IMR-90 (cell line): ENCODE measurements around the gene SDC3. TPM values are rescaled to one million over a fixed set of nuclear protein-coding genes. Genes with fewer than 3 reads are reported as not detected.
A peak's percentile ranks its signal among the peaks of the same experiment; 100 is the strongest.

Experiments used
- ATAC-seq: fragments of 200-7000 bp; cut with Tn5 transposase; 2 replicates; pipeline ENCODE4 v1.9.1; 2020; ENCODE audit warnings: low read depth, mild to moderate bottlenecking, moderate library complexity
- BruUV-seq: library from RNA; stranded (reverse); fragments of 400-500 nt; replicated peaks from 2 replicates; lab custom pipeline; 2021; lab: Mats Ljungman, UMichigan
- CTCF ChIA-PET: fragments of 300-600 bp; formaldehyde crosslinking; extraction: SDS; loops from one replicate; lab custom pipeline; 2021; ENCODE audit warnings: antibody characterized with exemption; lab: Yijun Ruan, JAX
- POLR2A ChIA-PET: fragments of 300-600 bp; sonication (Branson Sonifier 250); formaldehyde crosslinking; loops from one replicate; lab custom pipeline; 2022; ENCODE audit warnings: antibody characterized with exemption; ENCODE audit not compliant: unreplicated experiment; lab: Charles Lee
- DNase-seq: peaks from one replicate; pipeline ENCODE4 v3.0.0; 2013
- H2AFZ ChIP-seq: replicated peaks from 2 replicates; pipeline ENCODE3; 2013; ENCODE audit warnings: low read length, mild to moderate bottlenecking; ENCODE audit not compliant: poor library complexity
- H2AK5ac ChIP-seq: 2 replicates; pipeline ENCODE4 v1.6.1; 2013; ENCODE audit warnings: low read depth, low read length, inconsistent platforms
- H2AK9ac ChIP-seq: replicated peaks from 2 replicates; pipeline ENCODE3; 2013; ENCODE audit warnings: mild to moderate bottlenecking, low read depth, low read length, moderate library complexity; ENCODE audit not compliant: poor library complexity
- H2BK120ac ChIP-seq: 2 replicates; pipeline ENCODE4 v1.6.1; 2013; ENCODE audit warnings: low read depth, low read length, inconsistent platforms
- H2BK15ac ChIP-seq: 3 replicates; pipeline ENCODE4 v1.6.1; 2013; ENCODE audit warnings: low read depth, low read length, inconsistent platforms
- H2BK20ac ChIP-seq: 2 replicates; pipeline ENCODE4 v1.6.1; 2013; ENCODE audit warnings: low read depth, mild to moderate bottlenecking, inconsistent platforms, low read length, moderate library complexity
- H2BK5ac ChIP-seq: 2 replicates; pipeline ENCODE4 v1.6.1; 2013; ENCODE audit warnings: mild to moderate bottlenecking, low read depth, low read length, inconsistent platforms; ENCODE audit not compliant: poor library complexity, severe bottlenecking
- H3K14ac ChIP-seq: replicated peaks from 2 replicates; pipeline ENCODE4 v1.6.1; 2013; ENCODE audit warnings: low read depth, low read length, inconsistent platforms
- H3K18ac ChIP-seq: 2 replicates; pipeline ENCODE4 v1.6.1; 2013; ENCODE audit warnings: low read depth, low read length, control low read depth
- H3K23ac ChIP-seq: 2 replicates; pipeline ENCODE4 v1.6.1; 2013; ENCODE audit warnings: low read depth, low read length, inconsistent platforms
- H3K27ac ChIP-seq: 2 replicates; pipeline ENCODE4 v1.5.1; 2013; ENCODE audit warnings: mild to moderate bottlenecking, control low read depth, low read length; ENCODE audit not compliant: insufficient read depth
- H3K27me3 ChIP-seq: 2 replicates; pipeline ENCODE4 v1.6.1; 2013; ENCODE audit warnings: low read length; ENCODE audit not compliant: control insufficient read depth, insufficient read depth
- H3K36me3 ChIP-seq: 2 replicates; pipeline ENCODE4 v1.6.1; 2013; ENCODE audit warnings: low read length, mixed read lengths; ENCODE audit not compliant: control insufficient read depth, insufficient read depth
- H3K4ac ChIP-seq: 2 replicates; pipeline ENCODE4 v1.6.1; 2013; ENCODE audit warnings: low read depth, low read length, inconsistent platforms
- H3K4me1 ChIP-seq: 2 replicates; pipeline ENCODE4 v1.6.1; 2013; ENCODE audit warnings: low read length, mixed read lengths; ENCODE audit not compliant: control insufficient read depth, insufficient read depth
- H3K4me2 ChIP-seq: 2 replicates; pipeline ENCODE4 v1.6.1; 2013; ENCODE audit warnings: low read depth, mild to moderate bottlenecking, control low read depth, low read length, moderate library complexity
- H3K4me3 ChIP-seq: 2 replicates; pipeline ENCODE4 v1.5.1; 2013; ENCODE audit warnings: low read depth, mild to moderate bottlenecking, control low read depth, low read length, moderate library complexity; ENCODE audit not compliant: insufficient read depth
- H3K56ac ChIP-seq: 2 replicates; pipeline ENCODE4 v1.6.1; 2013; ENCODE audit warnings: low read length, inconsistent platforms; ENCODE audit not compliant: insufficient read depth; ENCODE audit errors: extremely low read depth
- H3K79me1 ChIP-seq, 2 experiments: 2 replicates each; pipeline ENCODE4 v1.6.1; 2013; ENCODE audit warnings: low read length in 2 of 2, inconsistent platforms in 1 of 2, low read depth in 1 of 2
- H3K9ac ChIP-seq: 2 replicates; pipeline ENCODE4 v1.6.1; 2013; ENCODE audit warnings: low read depth, low read length, control low read depth
- H3K9me1 ChIP-seq: 2 replicates; pipeline ENCODE4 v1.6.1; 2013; ENCODE audit warnings: low read length, inconsistent platforms; ENCODE audit not compliant: insufficient read depth
- H3K9me3 ChIP-seq: 2 replicates; pipeline ENCODE4 v1.6.1; 2013; ENCODE audit warnings: low read length; ENCODE audit not compliant: control insufficient read depth, insufficient read depth
- H4K20me1 ChIP-seq: 2 replicates; pipeline ENCODE4 v1.6.1; 2013; ENCODE audit warnings: low read length, inconsistent platforms; ENCODE audit not compliant: insufficient read depth
- H4K5ac ChIP-seq: 2 replicates; pipeline ENCODE4 v1.6.1; 2013; ENCODE audit warnings: mild to moderate bottlenecking, low read depth, low read length, control low read depth
- H4K8ac ChIP-seq, 2 experiments: 2 replicates each; pipeline ENCODE4 v1.6.1; 2013; ENCODE audit warnings: low read depth in 2 of 2, low read length in 2 of 2, control low read depth in 1 of 2, inconsistent platforms in 1 of 2
- H4K91ac ChIP-seq: 2 replicates; pipeline ENCODE4 v1.6.1; 2013; ENCODE audit warnings: low read depth, low read length, inconsistent platforms; ENCODE audit not compliant: insufficient read depth
- BHLHE40 ChIP-seq: fragments of 150-350 bp; IDR thresholded peaks from 2 replicates; pipeline ENCODE4 v1.6.1; 2016; ENCODE audit warnings: mild to moderate bottlenecking, low read depth, low read length
- NFE2L2 ChIP-seq: fragments of 150-350 bp; IDR thresholded peaks from 2 replicates; pipeline ENCODE4 v1.6.1; 2016; ENCODE audit warnings: low read depth, mild to moderate bottlenecking, low read length
- WGBS, 2 experiments: methylation state at CpG; one replicate each; pipeline versions ENCODE4 v1.1.5 to v1.1.7; 2013; ENCODE audit warnings: missing lambda C conversion rate in 2 of 2; ENCODE audit not compliant: insufficient read length in 1 of 2; ENCODE audit errors: extremely low coverage in 2 of 2; 5-methylcytosine and 5-hydroxymethylcytosine counted together
- dilution Hi-C: fragments of 300-500 bp; cut with HindIII; formaldehyde crosslinking; loops from one replicate; pipeline ENCODE4 v1.14.3; 2018; ENCODE audit warnings: low sequenced_read_pairs; ENCODE audit not compliant: unreplicated experiment
- in situ Hi-C: fragments of 300-500 bp; cut with MboI; formaldehyde crosslinking; loops from 3 replicates; pipeline ENCODE4 v1.14.3; 2019; ENCODE audit warnings: low sequenced_read_pairs, inconsistent platforms, mixed read lengths
- intact Hi-C: fragments of 100-400 bp; cut with micrococcal nuclease; formaldehyde crosslinking; loops from 2 replicates; pipeline ENCODE4 v1.10.0; 2022
- polyA plus RNA-seq, 3 experiments: library from polyadenylated mRNA; depleted of rRNA; stranded (reverse); fragments of >200 nt; gene quantifications; 2 replicates each; pipeline ENCODE4 v1.2.3, GENCODE V29; 2012; ENCODE audit warnings: low replicate concordance in 1 of 3
- total RNA-seq: library from RNA; depleted of rRNA; stranded (reverse); fragments of >200 nt; gene quantifications from 2 replicates; pipeline ENCODE4 v1.2.3, GENCODE V29; 2012

The SDC3 gene
- total and polyA plus RNA-seq, 2 of the 4 experiments (the other 2 are of a cell fraction): 13.1 to 71.5 TPM

- no peak overlapping the region for H3K9ac ChIP-seq
- H3K4me1 ChIP-seq: no peaks in the 10 kb centered on the region; the same call in 1 of the 2 replicates
- H4K5ac ChIP-seq: no peak overlapping the region
- no peaks in the 10 kb centered on the region for H3K27me3 ChIP-seq
- WGBS, 2 experiments: no CpG with 5 or more reads among the region's 3 CpGs
- H3K4ac ChIP-seq: no peak overlapping the region
- H2BK20ac ChIP-seq: no peak overlapping the region
- no peaks in the 10 kb centered on the region for H3K9me3 ChIP-seq
- H3K4me2 ChIP-seq: no peak overlapping the region
- in situ Hi-C loops: no loop called here
- TF ChIP-seq NFE2L2: peak; percentile 56; the same call in 1 of the 2 replicates
- no peak for TF ChIP-seq BHLHE40
- H3K36me3 ChIP-seq: peaks cover 8% of the 10 kb centered on the region; the same call in 1 of the 2 replicates
- no peak overlapping the region for H3K4me3 ChIP-seq
- no peak for DNase-seq
- no peak overlapping the region for H2AFZ ChIP-seq
- no peak overlapping the region for H2BK120ac ChIP-seq
- no peak overlapping the region for H3K56ac ChIP-seq
- H3K23ac ChIP-seq: no peak overlapping the region
- no peaks in the 10 kb centered on the region; a peak in 1 of 4 replicates for H3K79me1 ChIP-seq
- no peak overlapping the region for H3K27ac ChIP-seq
- intact Hi-C loops: loop anchor here (1.0 to 5.0 kb wide), 2 partner anchors 145 to 255 kb away; no protein-coding TSS in a partner anchor
- dilution Hi-C loops: no loop called here
- no peak overlapping the region for H2AK9ac ChIP-seq
- ATAC-seq: no peak
- no peak overlapping the region for H4K91ac ChIP-seq
- H3K14ac ChIP-seq: no peak overlapping the region
- CTCF ChIA-PET: interaction anchor here (0.8 kb wide), 1 partner anchor 146 kb away, joined by 3 read pairs; no protein-coding TSS in a partner anchor
- POLR2A ChIA-PET: no interaction called here
- no peak overlapping the region for H2AK5ac ChIP-seq
- no peak overlapping the region for H2BK5ac ChIP-seq
- BruUV-seq: no TSS peak
- 0 out of 2 replicates have a peak, but pooled peaks cover 7% of the 10 kb centered on the region for H4K20me1 ChIP-seq
- no peak overlapping the region for H3K18ac ChIP-seq
- no peak overlapping the region for H2BK15ac ChIP-seq
- no peak overlapping the region for H4K8ac ChIP-seq
- 0 out of 2 replicates have a peak, but pooled peaks cover 4% of the 10 kb centered on the region for H3K9me1 ChIP-seq
Measured at GRCh38 chr1:30927448-30927847, 18.9 kb upstream of the SDC3 start.
